Mesenteric fat pad (tissue), 1 donor: ENCODE results near the gene COL8A2. TPM values are rescaled to one million over a fixed set of nuclear protein-coding genes. Genes with fewer than 3 reads are reported as not detected.

ENCODE experiments used
- DNase-seq: peaks from one replicate; pipeline ENCODE4 v3.0.0-alpha.2; 2020; ENCODE audit warnings: low spot score
- total RNA-seq: library from RNA; stranded (reverse); fragmentation: NEBNext Ultra II Directional; extraction: Animal tissue kit (Norgen Biotek cat#: 25700); gene quantifications from one replicate; pipeline ENCODE4 v1.2.1, GENCODE V29; 2021
- donor health status: DM: yes; HTN: yes; CAD: no.

Gene COL8A2
- total RNA-seq, 1 donor from 2014 or later: 3.3 TPM

DNA sequence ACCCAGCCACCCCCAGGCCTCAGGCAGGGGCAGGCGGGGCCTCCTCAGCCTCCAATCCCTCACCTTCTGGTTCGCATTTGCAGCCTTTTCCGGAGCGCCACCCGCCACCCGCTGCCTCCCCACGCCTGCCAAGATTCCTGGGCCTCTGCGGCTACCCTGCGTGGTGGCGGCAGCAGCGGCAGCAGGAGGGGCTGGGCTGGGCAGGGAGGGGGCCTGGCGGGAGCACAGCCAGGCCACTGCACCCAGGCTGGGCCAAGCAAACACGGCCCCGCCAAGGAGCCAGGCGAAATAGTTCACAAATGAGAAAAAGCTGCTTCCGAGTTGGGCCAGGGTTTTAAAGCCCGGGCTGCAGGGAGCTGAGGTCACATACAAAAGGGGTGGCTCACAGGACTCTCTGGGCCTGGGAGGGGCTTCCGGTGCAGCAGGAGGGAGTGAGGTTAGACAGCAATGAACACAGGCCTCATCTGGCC is 9.8 kb downstream of the COL8A2 start:
- no peak for DNase-seq

DNA sequence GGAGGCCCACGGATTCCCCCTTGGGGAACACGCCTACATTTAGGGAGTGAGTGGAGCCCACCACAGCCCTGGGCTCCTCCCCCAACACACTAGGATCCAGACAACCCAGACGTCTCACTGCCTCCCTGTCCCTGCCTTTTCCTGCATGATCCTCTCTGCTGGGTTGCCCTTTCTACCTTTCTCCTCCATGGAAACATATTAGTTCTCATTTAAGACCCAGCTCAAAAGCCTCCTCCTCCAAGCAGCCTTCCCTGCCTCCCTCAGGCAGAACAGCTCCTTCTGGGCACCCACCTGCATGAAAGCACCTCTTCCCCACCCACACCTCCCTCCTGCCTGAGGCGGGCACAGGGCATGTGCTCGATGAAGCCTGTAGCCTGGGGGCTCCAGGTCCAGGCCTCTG is 10.7 kb downstream of the COL8A2 start:
- no peak for DNase-seq

DNA sequence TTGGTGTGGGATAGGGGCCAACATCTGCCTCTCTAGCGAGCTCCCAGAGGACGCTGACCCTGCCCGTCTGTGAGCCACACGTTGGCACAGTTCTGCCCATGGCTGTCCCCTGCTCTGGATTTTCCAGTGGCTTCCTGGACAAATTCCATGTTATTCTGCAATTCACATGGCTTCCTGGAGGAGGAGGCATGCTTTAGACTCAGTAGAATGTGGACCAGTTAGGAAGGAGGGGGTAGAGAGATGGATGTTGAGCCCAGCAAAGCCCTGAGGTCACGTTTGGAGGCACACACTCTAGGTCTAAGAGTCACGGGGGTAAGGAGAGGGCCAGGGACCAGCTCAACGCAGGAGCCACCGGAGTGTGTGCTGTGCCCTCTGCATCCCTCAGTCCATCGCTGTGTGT is 12.2 kb downstream of the COL8A2 start:
- no peak for DNase-seq

DNA sequence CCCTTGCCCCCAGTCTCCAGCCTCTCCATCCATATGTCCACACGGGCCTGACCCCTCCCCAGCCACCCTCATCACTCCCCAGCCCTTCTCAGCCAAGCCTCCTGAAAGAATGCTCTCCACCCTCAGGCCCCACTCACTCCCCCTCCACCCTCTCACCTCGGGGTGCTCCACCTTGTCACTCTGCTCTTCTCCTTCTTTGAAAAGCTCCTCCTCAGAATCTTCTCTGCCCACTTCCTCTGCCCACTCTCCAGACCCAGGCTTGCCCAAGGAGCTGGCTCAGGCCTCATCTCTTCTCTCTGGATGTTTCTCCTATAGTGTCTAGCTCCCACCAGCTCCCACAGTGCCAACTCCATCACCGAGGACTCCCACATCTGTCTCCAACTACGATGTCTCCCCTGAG is 13.9 kb downstream of the COL8A2 start:
- no peak for DNase-seq

- no peak for DNase-seq
These were observed 15.9 kb downstream of the COL8A2 start for GRCh38 chr1:36109041-36109679.

- no peak for DNase-seq
These were observed 16.7 kb downstream of the COL8A2 start for GRCh38 chr1:36108314-36108713.

GRCh38 chr1:36107394-36107793 is 17.6 kb downstream of the COL8A2 start:
- DNase-seq: no peak

DNA sequence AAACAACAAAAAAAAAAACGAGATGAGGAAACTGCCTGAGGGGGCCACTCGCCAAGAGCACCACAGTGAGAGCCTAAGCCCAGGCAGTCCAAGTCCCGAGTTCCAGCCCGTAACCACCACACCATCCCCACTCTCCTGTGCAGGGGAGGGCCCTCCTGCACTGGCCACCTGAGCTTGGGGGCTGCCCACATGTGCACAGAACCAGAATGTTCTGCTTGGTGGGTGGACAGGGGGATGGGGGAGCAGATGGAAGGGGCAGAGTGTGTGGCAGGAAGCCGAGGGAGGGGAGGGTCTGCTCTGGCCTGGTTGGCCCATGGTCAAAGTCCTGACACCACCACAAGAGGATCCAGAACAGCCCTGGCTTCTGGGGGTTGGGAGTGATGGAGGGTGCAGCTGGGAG is 18.8 kb downstream of the COL8A2 start:
- DNase-seq: no peak

DNA sequence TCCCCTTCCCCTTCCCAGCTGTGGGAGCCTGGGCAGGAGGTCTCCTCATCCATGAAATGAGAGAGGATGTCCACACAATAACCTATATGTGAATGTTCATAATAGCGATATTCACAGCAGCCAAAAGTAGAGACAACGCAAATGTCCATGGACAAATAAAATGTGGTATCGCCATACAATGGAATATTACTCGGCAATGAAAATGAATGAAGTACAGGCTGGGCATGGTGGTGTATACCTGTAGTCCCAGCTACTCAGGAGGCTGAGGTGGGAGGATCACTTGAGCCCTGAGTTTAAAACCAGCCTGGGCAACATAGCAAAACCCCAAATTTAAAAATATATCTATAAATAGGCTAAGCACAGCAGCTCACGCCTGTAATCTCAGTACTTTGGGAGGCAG is 23.5 kb downstream of the COL8A2 start:
- DNase-seq: no peak

DNA sequence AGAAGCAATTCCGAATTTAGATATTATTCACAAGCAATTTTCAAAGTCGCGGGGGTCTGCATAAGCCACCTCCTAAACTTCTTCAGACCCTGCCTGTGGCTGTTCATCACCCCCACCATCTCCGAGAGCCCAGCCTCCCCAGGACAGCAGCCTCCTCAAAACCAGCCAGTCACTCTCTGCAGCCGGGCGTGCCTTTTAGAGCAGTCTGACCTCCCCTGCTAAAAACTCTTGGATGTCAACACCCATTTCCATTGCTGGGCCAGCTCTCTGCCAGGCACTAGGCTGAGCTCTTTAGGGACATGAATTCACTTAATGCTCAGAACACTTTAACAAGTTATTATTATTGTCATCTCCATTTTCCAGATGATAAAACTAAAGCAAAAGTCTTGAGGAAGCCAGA is 24.6 kb downstream of the COL8A2 start:
- DNase-seq: no peak

GRCh38 chr1:36099681-36100341 is 25.2 kb downstream of the COL8A2 start:
- no peak for DNase-seq

DNA sequence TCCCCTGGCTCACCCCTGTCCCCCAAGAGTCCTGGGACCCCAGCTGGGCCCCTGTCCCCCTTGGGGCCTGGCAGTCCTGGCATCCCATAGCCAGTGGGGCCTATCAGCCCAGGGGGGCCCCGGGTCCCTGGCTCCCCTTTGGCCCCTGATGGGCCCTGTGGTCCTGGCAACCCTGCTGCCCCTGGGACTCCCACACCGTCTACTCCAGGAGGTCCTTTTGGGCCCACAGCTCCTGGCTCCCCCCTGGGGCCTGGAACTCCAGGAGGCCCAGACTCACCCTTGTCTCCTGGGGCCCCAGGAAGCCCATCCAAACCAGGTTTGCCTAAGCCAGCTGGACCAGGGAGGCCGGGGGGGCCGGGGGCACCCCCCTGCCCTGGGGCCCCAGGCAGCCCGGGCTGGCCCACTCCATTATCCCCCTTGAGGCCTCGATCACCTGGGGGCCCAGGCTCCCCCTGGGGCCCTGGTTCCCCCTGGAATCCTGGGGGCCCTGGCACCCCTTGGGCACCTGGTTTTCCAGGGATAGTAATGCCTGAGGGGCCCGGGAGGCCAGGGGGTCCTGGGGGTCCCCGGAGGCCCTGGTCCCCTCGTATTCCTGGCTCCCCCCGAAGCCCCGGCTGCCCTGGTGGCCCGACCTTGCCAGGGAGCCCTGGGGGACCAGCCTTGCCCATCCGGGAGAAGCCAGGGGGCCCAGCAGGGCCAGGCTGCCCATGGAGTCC is 26.2 kb downstream of the COL8A2 start:
- no peak for DNase-seq

DNA sequence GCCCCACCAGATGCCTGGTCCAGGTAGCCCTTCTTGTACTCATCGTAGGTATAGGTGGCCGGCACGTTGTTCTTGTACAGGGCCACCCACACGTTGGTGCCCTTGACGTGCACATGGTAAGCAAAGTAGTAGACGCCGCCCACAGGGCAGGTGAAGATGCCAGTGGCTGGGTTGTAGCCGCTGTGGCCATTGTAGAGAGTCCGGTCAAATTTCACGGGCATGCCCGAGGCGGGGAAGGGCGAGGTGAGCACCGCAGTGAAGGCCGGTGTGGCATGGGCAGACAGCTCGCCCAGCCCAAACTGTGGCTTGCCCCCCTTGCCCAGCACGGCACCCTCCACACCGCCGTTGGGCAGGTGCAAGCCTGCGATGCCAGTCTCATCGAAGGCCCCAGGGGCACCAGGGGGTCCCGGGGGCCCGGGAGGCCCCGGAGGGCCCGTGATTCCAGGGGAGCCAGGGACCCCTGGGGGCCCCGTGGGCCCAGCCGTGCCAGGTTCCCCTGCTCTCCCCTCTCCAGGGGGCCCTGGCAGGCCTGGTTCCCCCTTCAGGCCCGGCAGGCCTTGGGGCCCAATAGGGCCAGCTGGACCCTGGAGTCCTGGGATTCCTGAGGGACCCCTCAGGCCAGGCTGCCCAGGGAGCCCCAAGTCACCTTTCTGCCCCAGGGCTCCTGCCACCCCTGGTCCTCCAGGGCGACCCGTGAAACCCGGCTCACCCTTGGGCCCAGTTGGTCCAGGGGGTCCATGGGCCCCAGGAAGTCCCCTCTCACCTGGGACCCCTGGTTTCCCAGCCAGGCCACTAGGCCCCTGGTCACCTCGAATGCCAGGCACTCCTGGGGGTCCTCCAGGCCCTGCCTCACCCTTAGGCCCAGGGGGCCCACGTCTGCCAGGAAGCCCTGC is 27.1 kb downstream of the COL8A2 start:
- no peak for DNase-seq

- no peak for DNase-seq
These were observed 28.3 kb downstream of the COL8A2 start for GRCh38 chr1:36096500-36097432.

GRCh38 chr1:36095760-36096405 is 29.1 kb downstream of the COL8A2 start:
- DNase-seq: no peak

DNA sequence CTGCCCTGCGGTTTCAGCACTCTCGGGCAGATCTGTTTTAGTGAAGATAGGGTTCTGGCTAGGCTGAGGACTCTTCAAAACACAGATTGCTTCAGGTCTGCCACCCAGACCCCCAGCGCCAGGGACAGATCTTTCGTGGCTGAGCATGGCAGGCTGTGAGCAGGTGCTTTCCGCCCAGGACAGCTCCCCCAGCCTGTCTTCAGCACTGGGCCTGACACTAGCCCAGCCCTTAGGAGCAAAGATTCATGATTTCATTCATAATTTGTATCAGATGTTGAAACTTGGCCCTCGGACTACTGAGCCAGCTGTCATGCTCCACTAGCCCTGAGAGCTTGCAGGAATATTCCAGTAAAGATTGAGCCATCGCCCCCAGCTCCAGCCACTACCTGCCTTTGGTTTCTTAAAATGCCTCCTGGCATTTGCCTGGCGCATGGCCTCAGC is 30.4 kb downstream of the COL8A2 start:
- DNase-seq: no peak

DNA sequence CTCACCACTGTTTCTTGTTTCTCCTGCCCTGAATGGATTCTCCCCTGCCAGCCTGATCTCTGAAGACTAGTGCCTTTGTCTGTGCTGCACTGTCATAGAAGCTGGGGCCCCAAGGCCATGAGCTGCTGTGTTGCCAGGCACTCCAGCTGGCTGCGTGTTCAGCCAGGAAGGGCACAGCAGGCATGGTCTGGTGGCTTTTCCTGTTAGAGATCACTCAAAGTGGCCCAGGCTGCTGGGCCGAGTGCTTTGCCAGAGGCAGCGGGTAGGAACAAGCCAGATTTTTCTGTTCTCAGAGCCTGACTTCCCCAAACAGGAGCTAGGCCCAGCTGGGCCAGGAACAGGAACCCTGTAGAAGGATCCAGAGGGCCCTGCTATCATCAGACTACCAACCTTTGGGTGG is 31.1 kb downstream of the COL8A2 start:
- DNase-seq: no peak

GRCh38 chr1:36093226-36093625 is 31.8 kb downstream of the COL8A2 start:
- DNase-seq: no peak

DNA sequence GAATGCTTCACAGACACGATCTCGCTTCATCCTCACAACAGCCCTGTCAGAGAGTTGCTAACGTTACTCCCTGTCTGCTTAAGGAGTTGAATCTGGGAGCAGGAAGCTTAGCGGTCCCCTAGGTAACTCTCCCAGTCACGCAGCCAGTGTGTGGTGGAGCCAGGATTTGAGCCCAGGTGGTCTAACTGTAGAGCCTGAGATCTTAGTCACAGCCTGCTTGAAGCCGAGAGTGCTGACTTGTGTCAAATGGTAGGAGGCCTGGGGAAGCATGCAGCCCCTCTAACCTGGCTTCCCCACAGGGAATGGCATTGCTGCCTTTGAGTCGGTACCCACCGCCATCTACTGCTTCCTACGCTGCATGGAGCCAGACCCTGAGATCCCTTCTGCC is 32.2 kb downstream of the COL8A2 start:
- DNase-seq: peak; percentile 65
